Right hindlimb (tissue), 1 donor: ENCODE data around the gene POLR2J.
"Not testable (repeated sequence)": the region's sequence is repeated elsewhere in the genome, so short reads cannot be mapped to it uniquely, and the experiment has no call there.

Experiments used
- DNase-seq: peaks from one replicate; pipeline ENCODE4 v3.0.0-alpha.2; 2018

The POLR2J gene

DNA sequence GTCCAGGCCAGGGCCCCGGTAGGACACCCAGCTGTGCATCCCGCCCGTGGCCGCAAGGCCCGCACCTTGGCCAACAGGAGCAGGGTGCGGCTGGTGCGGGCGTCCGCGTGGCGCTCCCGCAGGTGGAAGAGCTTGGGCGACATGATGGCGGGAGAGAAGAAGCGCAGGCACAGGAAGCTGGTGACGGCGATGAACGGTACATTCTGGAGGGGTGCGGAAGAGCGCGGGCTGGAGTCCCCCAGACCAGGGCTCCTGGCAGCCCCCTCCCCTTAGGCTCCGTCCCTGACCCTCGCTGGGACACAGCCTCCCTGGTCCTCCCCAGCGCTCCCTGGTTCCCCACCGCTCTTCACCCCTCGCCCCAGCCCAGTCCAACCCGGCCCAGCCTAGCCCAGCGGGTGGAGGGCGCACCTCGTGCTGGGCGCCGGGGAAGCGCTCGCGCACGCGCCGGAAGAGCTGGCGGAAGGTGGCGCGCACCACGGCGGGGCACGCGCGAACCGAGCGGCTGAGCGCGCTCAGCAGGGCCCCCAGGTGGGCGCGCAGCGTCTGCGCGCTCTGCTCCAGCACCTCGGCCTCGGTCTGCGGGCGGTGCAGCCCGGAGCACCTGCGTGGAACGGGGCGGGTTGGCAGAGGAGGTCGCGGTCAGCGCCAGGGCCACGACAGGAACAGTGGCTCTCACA is 15.9 kb upstream of the POLR2J start:
- DNase-seq = not testable (repeated sequence)

DNA sequence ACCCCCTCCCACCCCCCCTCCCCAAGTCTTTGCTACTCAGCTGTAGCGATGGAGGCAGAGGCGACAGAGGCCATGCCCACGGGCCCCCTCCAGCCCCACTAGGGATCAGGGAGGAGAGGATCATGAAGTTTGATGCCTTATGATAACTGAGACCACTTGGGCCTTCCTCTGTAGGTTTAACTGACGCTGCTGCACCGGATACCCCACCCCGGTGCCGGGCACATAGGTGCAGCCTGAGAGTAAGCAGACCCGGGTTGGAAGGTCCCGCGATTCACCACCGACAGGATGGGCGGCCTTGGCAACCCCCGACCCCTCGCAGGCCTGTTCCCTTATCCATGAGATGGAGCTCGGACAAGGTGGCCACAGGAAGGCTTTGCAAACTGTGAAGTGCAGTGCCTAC is 15.3 kb upstream of the POLR2J start:
- not testable (repeated sequence) for DNase-seq

DNA sequence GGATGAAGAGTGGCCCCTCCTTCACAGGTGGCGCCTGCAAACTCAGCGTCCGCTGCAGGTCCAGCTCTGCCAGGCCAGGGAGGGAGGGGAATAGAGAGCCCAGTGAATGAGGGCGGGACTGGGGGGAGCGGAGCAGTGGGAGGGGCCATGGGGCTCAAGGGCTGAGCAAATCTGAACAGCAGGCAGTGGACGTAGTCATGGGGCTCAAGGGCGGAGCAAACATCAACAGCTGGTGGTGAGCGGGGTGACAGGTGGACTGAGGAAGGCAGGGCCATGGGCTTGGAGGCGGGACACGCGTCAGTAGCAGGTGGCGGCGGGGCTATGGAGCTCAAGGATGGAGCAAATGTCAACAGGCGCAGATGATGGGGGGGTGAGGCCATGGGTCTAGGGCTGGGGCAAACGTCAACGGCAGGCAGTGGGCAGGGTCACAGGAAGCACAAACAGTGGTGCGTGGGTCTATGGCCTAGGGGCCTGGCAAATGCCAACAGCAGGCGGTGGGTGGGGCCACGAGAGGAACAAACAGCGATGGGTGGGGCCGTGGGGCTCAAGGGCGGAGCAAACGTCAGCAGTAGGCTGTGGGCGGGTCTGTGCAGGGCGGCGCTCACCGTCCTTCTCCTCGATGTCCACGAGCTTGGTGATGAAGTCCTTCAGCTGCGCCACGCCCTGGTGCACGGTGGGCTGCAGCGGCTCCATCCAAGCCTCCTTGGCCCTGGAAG is 14.7 kb upstream of the POLR2J start:
- not testable (repeated sequence) for DNase-seq

DNA sequence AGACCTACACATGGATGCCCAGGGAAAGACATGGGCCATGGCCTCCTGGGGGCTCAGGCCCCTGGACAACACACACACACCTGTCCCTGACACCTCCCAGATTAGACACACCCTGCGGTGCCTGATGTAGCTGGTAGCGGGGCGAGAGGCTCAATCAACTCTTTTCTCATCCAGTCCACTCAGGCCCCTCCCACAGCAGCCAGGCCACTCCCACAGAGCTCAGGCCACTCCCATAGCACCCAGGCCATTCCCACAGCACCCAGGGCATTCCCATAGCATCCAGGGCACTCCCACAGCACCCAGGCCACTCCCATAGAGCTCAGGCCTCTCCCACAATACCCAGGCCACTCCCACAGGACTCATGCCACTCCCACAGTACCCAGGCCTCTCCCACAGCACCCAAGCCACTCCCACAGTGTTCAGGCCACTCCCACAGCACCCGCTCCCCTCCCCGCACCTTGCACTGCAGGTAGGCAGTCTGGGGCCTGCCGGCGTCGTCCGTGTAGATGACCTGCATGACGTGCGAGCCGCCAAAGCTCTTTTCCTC is 11.9 kb upstream of the POLR2J start:
- not testable (repeated sequence) for DNase-seq

DNA sequence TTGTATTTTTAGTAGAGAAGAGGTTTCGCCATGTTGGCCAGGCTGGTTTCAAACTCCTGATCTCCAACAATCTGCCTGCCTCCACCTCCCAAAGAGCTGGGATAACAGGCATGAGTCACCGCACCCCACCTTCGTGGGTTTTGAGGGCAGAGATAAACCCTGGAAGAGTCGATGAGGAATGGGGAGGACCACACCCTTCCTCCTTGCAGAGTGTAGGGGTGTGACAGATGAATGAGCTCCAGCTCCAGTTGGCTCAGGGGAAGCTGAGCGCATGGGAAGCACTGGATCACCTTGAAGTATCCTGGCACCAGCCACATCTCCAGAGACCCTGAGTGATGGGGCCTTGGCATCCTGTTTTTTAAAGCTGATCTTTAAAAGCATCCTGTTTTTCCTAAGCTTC is 5.6 kb upstream of the POLR2J start:
- not testable (repeated sequence) for DNase-seq

DNA sequence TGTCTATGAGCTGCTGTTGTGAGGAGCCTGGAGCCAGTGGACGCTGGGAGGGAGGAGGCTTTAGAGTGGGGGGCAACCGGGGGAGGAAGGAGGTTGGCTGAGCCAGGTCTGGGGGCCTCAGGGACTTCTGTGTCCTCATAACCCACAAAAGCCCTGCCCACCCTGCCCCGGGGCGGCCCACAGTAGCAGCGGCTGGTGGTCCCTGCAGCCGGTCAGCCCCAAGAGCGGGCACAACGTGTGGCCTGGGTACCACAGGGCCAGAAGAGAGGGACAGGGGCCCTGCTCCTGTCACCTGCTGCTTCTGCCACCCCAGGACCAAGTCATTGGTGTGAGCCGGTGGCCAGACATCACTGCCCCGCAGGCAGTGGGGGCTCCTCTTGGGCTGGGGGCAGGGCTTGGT is 3.2 kb upstream of the POLR2J start:
- not testable (repeated sequence) for DNase-seq

DNA sequence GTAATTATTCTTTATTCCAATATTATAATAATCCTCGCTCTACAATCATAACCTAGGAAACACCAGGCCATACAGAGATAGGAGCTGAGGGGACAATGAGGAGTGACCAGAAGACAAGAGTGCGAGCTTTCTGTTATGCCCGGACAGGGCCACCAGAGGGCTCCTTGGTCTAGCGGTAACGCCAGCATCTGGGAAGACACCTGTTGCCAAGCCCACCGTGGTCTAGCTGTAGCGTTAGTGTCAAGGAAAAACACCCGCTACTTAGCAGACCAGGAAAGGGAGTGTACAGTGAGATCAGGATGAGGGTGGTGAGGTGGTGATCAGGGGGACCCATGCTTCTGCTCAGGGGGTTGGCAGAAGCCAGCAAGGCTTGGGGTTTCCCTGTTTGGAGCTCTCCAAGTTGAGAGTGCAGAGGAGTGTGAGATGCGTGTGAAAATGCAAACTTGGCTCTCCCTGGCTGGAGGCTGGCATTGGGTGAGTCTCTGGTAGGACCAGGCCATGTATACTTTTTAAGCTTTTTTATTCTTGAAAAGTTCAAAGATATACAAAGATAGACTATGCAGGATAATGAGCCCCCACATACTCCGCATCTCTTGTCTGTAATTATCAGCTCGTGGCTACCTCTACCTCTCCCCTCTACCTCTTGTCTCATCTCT is 1.4 kb upstream of the POLR2J start:
- DNase-seq = not testable (repeated sequence)

DNA sequence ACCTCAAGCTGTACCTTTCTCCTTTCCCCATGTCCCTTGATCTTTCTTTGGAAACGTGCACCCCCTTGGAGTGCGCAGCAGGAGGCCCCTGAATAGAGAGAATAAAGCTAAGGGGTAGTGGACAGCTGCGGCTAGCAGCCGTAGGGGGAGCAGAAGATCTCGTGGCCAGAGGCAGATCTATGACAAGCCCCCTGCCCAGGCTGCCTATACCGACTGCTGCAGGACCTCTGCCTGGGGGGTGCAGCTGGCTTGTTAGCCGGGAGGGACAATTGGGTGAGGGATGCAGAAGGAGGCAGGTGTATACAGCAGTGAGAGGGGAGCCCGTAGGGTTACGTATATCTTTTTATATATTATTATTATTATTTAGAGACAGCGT is 475 bp upstream of the POLR2J start:
- DNase-seq = not testable (repeated sequence)

DNA sequence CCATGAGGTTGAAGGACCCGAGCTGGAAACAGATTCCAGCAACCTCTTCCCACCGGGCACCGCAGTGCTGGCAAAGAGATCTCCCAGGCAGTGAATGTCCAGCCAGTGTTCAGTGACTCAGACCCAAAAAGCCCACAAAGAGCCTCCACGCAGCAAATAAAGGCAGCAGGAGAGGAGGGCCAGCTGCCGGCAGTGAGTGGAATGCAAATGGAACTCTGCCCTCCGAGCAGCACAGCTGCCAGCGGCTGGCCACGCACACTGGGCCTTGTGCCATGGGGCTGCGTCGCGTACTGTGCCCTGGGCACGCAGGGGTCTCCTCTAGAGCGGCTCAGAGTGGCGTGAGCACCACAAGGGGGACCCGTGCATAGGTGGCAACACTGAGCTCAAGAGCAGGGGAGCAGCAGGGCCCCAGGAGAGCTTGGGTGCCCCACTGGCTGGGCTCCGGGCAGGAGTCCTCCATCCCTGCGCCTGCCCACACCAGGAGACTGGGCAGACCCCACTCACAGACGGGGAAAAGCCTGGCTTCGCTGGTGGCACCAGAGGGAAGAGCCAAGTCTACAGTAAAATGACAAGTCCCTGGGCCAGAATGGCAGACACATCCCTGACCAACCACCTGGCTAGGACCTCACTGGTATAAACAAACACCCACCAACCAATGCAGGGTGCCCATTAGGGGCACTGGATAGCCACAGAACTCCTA is 3.8 kb downstream of the POLR2J start:
- DNase-seq = not testable (repeated sequence)

DNA sequence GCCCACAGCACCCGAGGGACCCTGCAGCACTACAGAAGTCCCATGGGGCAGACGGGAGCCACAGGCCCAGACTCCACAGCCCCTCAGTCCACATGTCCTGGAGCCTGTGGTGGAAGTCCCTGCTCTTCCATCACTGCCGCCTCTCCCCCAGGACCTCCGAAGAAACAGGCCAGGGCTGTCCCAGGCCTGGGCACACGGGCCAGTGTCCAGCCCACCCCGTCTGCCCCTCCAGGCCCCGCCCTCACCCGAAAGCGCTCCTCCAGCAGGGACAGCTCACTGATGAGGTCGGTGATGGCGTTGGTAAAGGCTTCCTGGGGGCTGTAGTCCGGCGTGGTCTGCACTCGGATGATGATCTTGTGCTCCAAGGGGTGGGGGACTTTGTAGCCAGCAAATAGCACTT is 4.6 kb downstream of the POLR2J start:
- not testable (repeated sequence) for DNase-seq

DNA sequence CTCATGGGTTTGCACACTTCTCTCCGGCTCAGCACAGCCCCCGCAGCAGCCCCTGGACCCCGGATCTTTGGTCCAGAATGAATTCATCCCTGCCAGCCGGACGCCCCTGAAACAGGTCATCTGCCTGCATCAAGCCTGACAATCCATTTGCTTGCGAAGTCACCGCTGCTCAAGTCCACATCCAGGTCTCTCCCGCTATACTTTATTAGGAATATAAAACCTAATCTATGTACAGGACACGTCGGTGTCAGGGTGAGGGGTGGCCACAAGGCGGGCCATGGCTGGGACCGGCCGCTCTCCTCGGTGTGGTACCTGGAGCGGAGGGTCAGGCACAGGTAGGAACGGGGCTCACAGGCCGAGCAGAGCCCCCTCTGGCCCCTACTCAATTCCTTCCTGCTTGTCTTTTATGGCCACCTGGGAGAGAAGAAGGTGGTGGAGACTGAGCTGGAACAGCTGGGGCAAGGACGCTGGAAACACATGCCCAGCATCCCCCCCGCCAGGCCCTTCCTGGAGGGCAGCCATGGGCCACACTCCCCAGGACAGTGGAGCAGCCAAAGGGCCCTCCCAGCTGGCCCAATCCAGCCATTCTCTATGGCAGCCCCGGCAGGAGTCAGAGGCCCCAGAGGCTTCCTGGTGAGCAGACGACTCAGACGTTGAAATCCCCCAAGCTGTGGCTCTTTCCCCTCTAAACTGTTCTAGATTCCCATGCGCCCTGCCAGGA is 5.3 kb downstream of the POLR2J start:
- peak; percentile 15 for DNase-seq

DNA sequence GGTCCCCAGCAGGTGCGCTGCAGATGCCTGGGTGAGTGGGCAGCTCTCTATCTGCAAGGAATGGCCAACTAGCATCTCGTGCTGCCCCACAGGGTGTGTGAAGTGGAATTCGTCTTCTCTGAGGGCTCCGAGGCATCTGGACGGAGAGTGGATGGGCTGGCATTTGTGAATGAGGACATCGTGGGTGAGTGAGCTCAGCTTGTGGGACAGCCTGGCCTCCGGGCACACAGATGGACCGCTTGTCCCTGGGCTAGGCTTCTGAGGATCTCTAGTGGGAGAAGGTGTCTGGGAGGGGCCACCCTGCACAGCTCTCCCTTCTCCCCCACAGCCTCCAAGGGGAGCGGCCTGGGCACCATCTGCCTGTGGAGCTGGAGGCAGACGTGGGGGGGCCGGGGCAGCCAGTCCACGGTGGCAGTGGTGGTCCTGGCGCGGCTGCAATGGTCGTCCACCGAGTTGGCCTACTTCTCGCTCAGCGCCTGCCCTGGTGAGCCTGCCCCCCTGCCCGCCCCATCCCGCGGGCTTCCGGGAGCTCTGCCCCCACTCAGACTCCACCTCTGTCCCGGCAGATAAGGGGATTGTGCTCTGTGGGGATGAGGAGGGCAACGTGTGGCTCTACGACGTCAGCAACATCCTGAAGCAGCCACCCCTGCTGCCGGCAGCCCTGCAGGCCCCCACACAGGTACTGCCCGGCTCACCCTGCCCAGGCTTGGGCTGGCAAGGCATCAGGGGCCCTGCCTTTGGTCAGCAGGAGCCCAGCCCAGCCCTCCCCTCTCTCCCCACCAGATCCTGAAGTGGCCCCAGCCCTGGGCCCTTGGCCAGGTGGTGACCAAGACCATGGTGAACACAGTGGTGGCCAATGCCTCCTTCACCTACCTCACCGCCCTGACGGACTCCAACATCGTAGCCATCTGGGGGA is 6.3 kb downstream of the POLR2J start:
- no peak for DNase-seq

DNA sequence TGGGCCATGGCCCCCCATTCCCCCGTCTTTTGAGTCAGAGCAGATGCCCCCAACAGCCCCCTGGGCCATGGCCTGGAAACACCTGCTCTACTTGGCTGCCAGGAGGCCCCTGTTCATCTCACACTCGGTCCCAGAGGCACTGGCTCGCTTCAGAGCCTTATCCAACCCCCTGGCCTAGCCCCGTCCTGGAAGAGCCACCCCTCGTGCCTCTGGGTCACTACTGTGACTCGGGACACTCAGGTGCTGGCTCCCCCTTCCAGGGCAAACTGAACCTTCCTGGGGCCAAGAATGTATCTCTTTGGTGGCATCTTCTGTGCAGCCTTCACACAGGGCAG is 7.0 kb downstream of the POLR2J start:
- DNase-seq = no peak

DNA sequence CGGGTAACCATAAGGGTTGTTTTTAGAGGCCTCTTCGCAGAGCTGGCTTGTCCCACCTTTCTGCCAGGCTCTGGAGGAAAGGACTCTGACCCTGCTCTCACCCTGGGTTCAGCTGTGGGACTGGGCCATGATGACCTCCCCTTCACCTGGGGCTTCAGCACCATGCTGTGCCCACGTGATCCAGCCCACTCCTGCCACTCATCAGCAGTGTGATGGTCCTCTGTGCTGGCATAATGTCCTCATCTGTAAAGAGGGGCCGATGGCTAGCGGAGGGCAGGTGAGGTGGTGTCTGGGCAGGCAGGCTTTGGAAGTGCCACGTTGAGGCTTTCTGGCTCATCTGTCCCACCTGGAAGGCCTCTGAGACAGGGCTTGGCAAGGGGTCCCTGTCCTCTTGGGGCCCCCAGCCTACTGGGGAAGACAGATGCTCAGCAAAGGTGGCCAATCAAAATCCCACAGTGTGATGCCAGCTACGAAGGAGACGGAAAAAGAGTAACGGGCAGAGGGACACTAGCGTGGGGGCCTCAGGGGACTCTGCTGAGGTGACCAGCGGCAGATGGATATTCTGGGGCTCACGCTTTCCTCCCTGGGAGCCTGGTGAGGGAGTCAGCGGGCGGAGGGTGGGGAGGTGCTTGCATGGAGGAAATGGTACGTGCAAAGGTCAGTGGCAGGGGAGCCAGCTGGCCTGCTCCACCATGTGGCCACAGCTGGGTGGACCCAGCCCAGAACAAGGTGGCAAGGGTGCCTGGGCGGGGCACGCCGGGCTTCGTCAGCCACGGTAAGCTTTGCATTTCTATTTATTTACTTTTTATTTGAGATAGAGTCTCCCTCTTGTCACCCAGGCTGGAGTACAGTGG is 8.5 kb downstream of the POLR2J start:
- DNase-seq = no peak

DNA sequence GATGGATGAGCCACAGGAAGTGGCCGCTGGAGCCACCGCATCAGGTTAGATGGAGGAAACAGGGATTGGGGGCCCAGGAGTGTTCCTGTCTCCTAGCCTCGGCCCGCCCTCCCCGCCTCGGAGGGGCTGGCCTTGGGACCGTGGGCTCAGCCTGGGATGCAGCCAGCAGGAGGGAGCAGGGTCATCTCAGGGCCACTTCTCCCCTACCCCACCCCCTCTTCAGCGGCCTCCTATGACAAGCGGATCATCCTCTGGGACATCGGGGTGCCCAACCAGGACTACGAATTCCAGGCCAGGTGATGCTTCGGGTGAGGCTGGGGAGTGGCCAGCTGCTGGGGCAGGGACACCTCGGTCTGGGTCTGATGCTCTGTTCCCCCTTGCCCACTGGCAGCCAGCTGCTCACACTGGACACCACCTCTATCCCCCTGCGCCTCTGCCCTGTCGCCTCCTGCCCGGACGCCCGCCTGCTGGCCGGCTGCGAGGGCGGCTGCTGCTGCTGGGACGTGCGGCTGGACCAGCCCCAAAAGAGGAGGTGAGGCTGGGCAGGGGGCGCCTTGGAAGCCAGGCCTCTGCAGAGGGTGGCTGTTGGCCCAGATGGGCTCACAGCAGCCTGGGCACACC is 9.3 kb downstream of the POLR2J start:
- DNase-seq = no peak

DNA sequence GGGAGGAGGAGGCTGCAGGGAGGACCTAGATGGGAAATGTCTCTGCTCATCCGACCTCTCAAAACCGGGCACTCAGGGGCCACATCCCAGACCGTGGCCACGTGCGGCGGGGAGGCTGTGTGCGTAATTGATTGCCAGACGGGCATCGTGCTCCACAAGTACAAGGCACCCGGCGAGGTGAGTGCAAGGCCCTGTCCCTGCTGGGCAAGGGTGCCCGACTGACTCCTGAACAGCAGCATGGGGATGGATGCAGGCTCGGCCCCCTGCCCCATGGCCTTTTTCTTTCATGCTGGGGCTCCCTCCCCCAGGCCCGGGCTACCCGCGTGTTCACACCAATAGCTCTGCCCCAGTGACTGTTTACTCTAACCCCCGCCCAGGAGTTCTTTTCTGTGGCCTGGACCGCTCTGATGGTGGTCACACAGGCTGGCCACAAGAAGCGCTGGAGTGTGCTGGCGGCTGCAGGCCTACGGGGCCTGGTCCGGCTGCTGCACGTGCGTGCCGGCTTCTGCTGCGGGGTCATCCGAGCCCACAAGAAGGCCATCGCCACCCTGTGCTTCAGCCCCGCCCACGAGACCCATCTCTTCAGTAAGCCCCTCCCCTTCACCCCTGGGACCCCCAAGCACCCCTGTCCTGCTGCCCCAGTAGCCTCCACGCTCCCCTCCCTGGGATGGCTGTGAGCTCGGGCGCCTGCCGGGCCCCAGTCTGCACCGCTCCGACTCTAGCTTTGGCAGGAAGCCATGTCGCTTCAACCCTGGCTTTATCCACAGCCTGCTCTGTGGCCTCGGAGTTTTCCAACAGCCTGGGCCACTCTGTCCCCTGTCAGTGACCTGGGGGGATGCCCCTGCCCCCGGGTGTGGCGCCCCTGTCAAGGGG is 10.0 kb downstream of the POLR2J start:
- no peak for DNase-seq

DNA sequence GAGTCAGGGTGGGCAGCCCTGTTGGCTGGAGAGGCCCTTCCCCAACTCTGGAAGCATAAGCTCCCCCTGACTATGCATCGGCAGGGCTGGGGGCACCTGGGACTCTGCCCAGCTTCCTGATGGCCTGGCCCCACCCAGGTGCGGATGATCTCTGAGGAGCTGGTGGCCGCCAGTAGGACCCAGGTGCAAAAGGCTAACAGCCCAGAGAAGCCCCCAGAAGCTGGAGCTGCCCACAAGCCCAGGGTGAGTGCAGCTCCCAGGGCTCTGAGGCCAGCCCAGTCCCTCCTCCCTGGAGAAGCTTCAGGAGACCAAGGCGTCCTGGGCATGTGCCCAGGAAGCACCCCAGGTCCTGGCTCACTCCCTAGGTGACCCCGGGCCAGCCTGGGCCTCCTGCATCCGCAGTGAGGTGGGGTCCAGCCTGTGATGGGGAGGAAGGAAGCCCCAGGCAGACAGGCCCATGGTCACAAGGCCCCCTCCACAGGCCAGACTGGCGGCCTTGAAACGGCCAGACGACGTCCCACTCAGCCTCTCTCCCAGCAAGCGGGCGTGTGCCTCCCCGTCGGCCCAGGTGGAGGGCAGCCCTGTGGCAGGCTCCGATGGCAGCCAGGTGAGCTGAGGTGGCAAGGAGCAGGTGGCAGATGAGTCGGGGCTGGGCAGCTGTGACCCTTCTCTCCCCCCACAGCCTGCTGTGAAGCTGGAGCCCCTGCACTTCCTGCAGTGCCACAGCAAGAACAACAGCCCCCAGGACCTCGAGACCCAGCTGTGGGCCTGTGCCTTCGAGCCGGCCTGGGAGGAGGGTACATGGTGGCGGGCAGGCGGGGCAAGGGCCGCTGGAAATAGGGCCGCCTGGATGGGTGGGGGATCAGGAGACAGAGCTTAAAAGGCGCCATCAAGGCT is 10.9 kb downstream of the POLR2J start:
- DNase-seq = no peak

DNA sequence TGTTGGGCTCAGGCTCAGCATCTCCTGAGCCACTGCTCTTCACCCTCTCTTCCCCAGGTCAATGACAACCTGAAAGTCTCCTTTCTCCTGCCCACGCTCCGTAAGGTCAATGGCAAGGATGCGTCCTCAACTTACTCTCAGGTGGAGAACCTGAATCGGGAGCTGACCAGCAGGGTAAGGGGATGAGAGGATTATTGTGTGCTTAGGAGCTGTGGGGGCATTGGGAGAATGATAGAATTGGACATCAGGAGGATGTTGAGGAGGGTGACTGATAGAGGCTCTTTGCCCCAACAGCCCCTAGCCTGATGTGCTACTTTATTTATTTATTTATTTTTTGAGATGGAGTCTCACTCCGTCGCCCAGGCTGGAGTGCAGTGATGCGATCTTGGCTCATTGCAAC is 12.6 kb downstream of the POLR2J start:
- DNase-seq = no peak
